AG20443 (cell line): ENCODE measurements around the gene DNAJC7.
"Not testable (repeated sequence)": the region's sequence is repeated elsewhere in the genome, so short reads cannot be mapped to it uniquely, and the experiment has no call there.

ENCODE experiments used
- DNase-seq: peaks from one replicate; pipeline ENCODE4 v3.0.0; 2012; ENCODE audit warnings: low spot score, mixed read lengths

Gene DNAJC7

DNA sequence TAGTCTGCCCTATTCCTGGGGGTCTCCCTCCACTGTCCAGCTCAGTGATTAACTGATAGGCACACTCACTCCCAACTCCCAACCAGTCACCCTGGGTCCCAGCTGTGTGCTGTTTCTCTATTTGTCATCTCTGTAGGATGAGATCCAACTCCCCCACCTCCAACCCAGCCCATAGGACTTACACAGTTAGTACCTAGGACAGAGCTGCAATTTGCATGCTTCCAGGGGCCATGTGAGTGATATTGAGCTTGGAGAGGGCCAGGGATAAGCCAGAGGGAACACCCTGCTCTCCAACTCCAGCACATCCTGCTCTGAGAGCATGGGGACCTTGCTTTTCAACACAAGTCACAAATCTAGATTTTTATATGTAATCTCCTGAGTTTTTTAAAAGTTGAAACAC, 24.4 kb upstream of the DNAJC7 start:
- no peak for DNase-seq

DNA sequence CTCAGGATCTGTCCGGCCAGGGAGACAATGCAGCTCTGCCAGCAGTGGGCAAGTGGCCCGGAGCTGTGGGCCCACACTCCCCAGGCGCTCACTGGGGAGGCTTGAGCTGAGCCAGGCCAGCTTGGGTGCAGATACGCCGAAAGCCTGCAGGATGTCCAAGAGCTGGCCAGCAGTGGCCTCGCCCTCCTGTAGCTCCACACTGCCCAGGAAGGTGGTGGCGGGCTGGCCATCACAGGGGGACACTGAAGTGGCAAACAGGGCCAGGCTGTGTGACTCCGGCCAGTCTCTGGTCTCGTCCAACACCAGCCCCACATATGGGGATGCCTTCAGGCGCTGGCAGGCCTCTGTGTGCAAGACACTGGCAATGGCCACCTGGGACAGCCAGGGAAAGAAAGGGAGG, 23.6 kb upstream of the DNAJC7 start:
- DNase-seq: no peak

DNA sequence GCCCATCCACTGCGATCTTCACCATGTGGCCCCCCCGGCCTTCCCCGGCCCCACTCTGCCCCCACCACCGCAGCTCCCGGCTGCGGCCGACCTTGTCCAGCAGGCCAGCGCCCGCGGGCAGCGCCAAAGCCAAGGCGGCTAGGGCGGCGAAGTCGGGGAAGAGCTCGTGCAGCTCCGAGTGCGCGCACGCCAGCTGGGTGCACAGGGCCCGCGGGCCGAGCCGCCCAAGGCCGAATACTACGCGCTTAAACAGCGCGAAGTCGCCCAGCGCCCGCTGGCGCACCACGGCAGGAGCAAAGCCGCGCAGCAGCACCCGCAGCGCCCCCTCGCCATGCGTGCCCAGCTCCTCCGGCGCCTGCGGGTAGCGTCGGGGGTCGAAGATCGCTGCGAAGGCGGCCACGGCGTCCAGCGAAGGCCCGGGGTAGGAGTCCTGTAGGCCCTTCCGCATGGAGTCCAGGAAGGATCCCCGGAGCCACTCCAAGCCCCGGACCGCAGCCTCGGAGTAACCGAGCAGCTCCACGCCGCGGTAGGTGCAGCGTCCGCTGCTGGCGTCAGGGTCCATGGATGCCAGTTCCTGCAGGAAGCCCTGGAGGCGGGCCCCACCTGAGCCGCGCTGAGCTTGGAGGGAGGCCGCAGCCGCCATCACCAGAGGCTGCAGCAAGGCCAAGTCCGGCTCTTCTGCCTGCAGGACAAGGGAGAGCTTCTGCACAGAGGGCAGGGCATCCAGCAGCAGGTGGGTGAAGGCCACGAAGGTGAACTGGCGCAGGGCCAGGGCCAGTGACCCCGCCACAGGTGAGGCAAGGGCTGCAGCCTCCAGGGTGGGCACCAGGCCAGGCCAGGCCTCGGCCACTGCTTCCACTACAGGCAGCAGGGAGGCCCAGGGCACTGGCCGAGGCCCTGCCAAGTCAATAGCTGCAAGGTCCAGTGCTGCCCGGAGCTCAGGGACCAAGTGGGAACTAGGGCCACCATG, 22.8 kb upstream of the DNAJC7 start:
- DNase-seq: peak; percentile 58

DNA sequence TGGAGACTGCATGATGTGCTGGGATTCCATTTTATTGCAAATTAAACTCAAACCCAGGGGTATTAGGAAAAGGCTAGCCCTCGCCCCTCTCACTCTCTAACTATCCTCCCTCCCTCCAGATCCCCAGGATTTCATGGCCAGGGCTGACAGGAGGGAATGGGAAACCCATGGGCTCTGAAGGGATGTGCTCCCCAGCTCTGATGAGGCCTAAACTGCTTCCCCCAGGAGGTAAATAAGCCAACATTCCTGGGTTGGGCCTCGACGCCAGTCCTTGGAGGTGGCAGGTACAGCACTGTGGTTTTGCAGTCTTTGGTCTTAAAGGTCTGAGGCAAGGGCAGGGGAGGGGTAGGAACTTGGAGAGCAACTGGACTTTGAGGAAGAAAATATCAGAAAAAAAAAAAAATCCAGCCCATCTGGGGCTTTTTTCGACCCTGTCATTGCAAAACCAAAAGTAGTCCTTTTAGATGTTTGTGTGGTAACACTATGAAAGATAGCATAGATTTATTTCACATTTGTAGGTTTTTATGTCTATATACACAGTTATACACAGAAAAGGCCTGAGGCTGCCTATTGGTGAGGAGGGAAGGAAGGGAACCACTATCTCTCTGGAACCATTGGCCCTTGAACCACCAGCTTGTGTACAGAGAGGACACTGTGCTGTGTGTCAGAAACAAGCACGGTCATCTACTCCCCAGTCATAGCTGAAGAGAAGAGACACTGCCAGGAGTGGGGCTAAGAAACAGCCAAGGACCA, 21.2 kb upstream of the DNAJC7 start:
- no peak for DNase-seq

DNA sequence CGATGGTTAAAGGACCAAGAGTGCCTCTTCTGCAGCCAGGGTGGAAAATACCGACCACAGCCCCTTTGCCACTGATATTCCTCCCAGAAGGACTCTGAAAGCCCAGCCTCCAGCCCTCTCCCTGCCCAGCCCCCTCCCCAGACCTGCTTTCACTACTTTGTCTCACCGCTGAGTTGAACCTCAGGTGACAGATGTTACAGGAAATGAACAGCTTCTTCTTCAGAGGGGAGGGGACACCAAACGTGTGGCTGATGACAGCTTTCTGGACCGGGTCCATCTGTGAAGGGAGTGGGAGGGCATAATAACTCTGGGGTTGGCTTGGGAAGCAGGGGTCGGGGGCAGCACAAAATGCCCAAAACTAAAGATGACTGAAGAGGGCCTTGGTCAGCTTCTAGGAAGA, 16.8 kb upstream of the DNAJC7 start:
- DNase-seq: no peak

DNA sequence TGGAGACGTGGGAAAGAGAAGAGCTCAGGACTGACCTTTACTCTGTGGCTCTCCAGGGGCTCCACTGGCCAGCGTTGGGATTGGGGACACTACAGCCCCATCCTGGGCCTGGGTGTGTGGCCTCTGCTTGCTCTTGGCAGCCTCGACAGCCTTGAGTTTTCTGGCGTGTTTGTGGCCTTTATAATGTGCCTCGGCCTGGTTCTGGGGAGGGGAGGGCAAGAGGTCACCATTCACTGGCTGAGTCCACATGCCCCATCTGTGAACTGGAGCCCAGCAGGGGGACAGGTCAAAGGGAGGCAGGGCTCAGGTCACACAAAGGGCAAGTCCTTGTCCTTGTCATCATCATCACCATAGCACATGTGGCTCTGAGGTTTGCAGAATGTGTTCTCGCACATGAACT, 14.3 kb upstream of the DNAJC7 start:
- no peak for DNase-seq

DNA sequence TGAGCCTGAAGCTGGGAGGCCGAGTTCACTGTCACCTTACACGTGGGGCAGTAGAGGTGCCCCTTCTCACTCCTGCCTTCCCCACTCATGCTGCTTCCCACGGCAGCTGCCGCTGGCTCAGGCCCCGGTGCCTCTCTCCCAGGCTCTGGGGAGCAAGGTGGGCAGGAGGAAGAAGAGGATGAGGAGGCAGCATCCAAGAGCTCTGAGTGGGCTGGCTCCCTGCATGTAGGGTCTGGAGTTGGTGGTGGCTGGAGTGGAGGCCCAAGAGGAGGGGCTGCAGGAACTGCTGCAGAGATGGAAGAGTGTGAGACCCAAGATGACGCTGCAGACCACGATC, 11.5 kb upstream of the DNAJC7 start:
- DNase-seq: no peak

DNA sequence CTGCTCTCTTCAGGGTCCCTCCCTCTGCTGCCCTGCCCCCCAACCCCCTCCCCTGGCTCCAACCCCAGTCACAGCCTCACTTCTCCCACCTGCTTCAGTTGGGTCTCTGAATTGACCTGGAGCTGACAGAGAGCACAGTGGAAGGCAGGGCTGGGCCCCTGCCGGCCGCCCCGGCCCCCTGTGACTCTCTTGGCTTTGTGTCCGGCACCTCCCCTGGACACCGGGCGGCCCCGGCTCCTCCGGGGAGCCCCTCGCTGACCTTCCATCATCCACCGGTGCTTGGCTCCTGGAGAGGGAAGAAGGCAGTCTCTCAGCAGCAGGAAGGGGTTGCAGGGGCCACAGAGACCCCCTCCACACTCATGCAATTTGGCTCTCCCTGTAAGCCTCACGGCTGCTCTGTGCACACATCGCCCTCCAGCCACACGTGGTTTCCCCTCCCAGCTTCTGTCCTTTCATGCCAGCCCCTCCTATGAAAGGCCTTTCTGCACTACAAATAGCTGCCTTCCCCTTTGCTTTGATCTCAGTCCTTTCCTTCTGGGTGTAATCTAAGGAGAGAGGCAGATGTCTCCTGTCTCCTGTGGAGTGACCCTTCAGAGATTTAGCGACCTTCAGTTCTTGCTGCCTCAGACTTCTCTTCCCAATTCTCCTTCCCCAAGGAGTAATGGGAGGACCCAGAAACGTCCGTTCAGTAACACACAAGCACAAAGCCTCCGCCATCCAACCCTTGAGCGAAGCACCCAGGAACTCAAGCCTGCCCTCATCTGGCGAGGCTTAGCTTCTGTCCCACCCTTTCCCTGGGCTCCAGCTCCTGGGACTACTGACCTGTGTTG, 10.9 kb upstream of the DNAJC7 start:
- DNase-seq: no peak

DNA sequence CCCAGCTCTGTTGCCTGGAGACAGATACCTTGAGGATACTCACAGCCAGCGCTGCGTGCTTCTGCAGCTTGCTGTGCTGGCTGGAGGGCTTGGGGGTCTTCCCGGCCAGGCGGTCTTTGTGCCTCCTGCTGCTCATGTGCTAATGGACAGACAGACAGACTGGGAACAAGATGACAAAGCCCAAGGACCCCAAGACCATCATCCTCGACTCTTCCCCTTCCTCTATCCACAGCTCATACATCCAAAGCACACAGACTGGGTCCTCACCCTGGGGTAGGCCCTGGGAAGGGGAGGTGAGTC, 10.3 kb upstream of the DNAJC7 start:
- no peak for DNase-seq

DNA sequence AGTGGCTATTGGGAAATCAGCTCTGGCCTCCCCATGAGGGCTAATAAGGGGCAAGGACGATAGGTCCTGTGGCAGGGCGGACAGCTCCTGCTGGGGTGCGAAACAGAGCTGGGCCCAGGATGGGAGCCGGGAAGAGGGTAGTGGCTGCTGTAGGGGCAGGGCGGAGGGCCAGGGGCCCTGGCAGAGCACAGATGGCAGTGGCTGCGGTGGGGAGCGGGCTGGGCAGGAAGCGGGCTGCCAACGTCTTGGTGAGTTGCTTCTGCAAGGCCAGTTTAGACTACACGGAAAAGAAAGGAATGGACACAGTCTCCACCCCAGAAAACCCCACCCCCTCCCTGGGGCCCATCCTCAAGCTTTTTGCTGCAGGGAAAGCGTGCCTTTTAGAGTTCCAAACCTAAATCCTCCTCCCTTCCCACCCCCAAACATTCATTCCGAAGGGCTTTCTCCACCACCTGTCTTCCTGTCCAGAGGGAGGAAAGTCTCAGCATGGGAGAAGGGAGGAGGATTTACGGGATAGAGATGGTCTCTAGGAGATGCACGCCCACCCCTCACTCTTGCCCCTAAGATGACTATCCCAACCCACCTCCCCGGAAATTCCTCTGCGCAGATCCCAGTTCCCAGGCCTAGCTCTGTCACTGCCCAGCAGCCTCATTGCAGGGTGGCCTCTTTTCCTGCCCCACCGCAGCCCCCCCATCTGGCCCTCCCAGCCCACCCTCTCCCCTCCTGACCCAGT, 9.8 kb upstream of the DNAJC7 start:
- DNase-seq: no peak

DNA sequence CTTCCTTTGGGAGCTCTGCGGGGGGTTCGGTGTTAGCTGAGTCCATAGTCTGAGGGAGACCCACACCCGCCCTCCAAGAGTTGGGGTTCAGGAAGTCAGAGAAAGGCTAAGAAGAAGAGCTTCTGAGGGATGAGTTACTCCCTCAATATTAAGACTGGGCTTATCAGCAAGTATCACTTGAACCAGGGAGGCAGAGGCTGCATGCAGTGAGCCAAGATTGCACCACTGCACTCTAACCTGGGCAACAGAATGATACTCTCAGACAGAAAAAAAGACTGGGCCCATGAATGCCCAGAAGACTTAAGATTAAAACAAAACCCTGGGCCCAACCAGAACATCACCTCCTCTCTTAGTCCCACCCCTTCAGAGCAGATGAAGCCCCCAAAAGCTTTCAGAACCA, 8.7 kb upstream of the DNAJC7 start:
- no peak for DNase-seq

DNA sequence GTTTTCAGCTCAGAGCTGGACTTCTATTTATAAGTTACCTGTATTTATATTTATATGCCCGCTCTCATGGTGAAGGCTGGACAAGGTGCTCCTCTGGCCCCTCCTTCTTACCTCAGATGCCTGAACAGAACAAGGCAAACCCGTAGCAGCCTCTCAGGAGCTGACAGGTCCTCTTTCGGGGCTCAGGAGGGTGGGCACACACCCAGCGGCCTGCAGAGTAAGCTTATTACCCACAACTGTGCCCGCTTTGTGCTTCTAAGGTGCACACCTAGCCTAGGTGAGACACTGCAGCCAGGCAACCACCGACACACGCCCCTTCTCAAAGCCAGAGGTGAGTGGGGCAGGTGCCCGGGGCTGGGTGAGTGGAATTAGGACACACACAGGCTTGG, 7.9 kb upstream of the DNAJC7 start:
- DNase-seq: no peak

DNA sequence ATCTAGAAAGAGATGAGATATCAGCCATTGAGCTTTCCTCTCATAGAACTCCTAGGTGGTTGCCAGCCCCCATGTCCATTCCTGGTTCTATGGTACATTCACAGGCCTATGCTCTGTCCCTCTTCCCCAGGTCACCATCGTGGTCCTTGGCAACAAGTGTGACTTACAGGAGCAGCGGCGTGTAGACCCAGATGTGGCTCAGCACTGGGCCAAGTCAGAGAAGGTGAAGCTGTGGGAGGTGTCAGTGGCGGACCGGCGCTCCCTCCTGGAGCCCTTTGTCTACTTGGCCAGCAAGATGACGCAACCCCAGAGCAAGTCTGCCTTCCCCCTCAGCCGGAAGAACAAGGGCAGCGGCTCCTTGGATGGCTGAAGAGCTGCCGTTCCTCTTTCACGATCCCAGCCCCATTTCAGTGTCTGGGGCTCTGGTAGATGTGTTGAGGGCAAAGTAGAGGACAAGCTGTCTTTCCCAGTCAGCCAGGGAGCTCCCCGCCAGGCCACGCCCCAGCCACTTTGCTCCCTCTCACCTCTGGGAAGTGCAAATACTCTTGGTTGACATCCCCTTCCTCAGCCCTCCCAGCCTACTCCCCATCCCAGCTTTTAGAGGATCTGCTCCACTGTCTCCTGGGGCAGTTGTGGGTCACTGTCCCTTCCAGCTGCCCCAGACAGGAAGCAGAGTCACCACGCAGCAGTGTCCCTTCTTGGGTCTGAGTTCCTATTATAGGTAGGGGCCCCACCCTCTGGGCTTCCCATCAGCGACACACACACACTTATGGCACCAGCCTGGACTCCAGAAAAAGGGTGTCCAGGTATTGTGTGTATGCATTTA, 6.5 kb upstream of the DNAJC7 start:
- no peak for DNase-seq

DNA sequence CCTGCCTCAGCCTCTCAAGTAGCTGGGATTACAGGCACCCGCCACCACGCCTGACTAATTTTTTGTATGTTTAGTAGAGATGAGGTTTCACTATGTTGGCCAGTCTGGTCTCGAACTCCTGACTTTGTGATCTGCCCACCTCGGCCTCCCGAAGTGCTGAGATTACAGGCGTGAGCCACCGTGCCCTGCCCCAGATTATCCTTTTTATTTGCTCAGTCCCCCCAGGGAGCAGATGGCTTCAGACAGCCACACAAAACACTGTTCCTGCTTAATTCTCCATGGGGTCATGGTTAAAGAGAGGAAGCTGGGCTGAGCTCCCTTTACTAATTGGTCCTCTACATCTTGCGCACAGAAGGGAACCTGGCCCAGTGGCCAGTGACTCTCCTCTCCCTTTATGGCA, 3.6 kb upstream of the DNAJC7 start:
- DNase-seq: not testable (repeated sequence)

DNA sequence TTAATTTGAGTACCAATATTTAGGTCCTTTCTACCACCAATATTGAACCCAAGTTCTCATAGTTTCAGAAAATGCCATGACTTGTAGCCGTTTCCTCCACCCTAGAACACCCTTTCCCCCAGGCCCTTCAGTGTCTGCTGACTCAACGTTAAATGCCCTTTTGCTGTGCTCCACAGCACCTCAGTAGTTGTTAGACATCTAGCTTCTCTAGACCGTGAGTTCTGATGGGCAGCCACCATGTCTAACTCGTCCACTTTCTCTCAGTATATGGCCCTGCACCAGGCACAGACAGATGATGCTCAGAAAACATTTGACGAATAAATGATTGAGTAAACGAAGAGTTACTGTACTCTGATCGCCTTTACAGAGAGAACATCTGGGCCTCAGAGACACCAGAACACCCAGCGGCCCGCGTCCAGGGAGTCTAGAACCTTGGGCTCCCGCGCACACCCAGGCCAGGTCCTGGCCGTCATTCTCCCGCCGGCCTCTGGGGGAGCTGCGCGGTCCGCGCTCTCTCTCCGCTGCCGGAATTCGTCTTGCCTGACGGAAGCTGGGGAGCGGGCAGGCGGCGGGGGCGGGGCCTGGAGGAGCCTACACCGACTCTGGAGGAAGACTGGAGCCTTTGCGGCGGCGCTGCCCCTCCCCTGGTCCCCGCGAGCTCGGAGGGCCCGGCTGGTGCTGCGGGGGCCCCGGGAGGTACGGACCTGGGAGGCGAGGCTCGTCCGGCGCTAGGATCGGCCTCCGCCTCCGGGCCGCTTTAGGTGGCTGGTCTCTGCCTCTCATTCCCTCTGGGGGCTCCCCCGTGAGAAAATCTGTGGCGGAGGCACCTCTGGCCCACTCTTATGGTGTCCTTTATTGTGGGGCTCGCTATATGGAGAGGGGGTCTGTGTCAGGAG, 2.5 kb upstream of the DNAJC7 start, which contains the start of gene NKIRAS2:
TSS of gene NKIRAS2 (plus strand) at position 582 of the 896 bp plus-strand sequence. CDS start 1,488 bp downstream, outside the sequence.
- DNase-seq: peak; percentile 96

DNA sequence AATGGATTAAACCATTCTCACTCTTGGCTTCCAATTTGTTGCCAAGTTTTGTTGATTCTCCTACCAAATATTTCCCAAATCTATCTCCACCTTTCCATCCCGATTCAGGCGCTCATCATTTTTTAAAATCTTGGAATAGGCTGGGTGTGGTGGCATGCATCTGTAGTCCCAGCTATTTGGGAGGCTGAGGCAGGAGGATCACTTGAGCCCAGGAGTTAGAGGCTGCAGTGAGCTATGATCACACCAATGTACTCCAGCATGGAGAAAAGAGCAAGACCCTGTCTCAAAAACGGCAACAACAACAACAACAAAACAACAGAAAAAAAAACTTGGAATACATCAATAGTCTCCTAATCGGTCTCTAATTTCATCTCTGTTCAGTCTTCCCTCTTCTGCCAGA, 1.7 kb upstream of the DNAJC7 start:
- no peak for DNase-seq

DNA sequence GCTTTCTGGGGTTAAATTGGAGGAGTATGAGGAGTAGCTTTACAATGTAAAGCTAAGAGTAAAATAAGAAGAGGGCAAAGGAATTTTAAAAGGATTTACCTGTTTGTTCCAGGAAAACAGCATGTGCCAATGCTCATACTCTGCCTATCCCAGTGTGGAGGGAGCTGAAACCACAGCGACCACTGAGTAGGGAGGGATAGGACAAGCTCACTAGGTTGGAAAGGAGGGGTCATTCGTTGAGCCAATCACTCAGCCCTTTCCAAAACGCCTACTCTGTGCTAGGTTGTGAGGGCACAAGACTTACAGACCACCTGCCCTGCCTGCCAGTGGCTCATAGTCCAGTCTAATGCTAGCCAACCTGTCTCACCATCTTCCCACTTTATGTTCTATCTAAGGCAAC, 1.1 kb upstream of the DNAJC7 start:
- DNase-seq: no peak

DNA sequence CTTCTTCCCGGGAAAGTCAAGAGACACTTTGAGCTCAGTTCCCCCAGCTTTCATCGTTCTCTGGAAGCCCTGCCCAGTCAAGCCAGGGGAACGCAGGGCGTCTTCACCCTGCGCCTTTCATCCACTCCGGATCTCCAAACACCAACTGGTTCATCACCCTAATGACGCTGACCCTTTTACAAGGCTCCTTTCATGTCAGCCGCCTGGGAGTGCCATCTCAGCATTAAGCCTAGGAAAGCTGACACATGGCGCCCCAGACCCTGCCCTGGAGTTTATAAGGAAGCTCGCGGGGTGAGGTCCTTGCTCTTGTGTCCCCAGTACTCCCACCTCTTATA, 594 bp upstream of the DNAJC7 start:
- no peak for DNase-seq

DNA sequence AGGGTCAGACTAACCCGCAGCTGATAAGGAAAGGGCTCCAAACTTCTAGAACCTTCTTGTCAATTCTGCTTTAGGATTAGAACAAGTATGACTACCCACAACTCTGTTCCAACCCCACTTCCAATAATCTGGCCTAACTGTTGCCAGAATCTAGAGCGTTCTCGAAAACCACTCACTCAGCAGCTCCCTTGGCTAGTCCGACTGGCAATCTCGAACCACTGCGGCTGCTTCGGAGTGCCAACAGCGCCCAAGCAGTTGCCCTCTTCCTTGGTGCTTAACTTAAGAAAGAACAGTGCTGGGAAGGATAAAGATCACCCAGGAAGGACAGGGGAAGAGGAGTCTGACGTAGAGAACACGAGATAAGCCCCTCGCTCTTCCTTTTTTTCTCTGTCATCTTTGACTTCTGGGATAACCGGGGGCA, 818 bp downstream of the DNAJC7 start:
- DNase-seq: no peak

DNA sequence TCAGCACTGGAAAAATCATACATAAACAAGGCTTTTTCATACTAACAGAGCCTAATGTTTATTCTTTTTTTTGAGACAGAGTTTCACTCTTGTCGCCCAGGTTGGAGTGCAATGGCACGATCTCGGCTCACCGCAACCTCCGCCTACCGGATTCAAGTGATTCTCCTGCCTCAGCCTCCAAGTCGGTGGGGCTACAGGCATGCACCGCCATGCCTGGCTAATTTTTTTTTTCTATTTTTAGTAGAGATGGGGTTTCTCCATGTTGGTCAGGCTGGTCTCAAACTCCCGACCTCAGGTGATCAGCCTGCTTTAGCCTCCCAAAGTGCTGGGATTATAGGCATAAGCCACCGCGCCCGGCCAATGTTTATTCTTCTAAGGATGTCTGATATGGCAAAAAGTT, 3.5 kb downstream of the DNAJC7 start:
- DNase-seq: not testable (repeated sequence)
